HG03103 (cell line): ENCODE measurements around the gene CHD6.

Source experiments
- ATAC-seq: cut with Tn5 transposase; IDR thresholded peaks from one replicate; pipeline ENCODE4 v1.9.1; 2021; ENCODE audit warnings: low read depth; ENCODE audit not compliant: unreplicated experiment

CHD6 gene

GRCh38 chr20:41406353-41406752 is 211.8 kb downstream of the CHD6 start:
- no peak for ATAC-seq

- no peak for ATAC-seq
Observed at GRCh38 chr20:41405436-41405835, 212.7 kb downstream of the CHD6 start.

- no peak for ATAC-seq
Observed at GRCh38 chr20:41403604-41404003, 214.6 kb downstream of the CHD6 start.

GRCh38 chr20:41398408-41398807 is 219.8 kb downstream of the CHD6 start:
- no peak for ATAC-seq

- no peak for ATAC-seq
Observed at GRCh38 chr20:41395667-41396664, 222.2 kb downstream of the CHD6 start.

- ATAC-seq = no peak
Observed at GRCh38 chr20:41394931-41395666, 223.1 kb downstream of the CHD6 start.

- ATAC-seq = no peak
Observed at GRCh38 chr20:41394081-41394480, 224.1 kb downstream of the CHD6 start.

- no peak for ATAC-seq
Observed at GRCh38 chr20:41393705-41394066, 224.5 kb downstream of the CHD6 start.

GRCh38 chr20:41392871-41393704 is 225.1 kb downstream of the CHD6 start:
- no peak for ATAC-seq

- ATAC-seq = no peak
Observed at GRCh38 chr20:41392295-41392694, 225.9 kb downstream of the CHD6 start.

- ATAC-seq = no peak
Observed at GRCh38 chr20:41391587-41392001, 226.6 kb downstream of the CHD6 start.

- no peak for ATAC-seq
Observed at GRCh38 chr20:41390889-41391288, 227.3 kb downstream of the CHD6 start.

GRCh38 chr20:41387444-41387851 is 230.7 kb downstream of the CHD6 start:
- ATAC-seq = no peak

GRCh38 chr20:41386502-41387427 is 231.4 kb downstream of the CHD6 start:
- no peak for ATAC-seq

GRCh38 chr20:41382791-41383305 is 235.3 kb downstream of the CHD6 start:
- no peak for ATAC-seq

GRCh38 chr20:41380551-41381193 is 237.5 kb downstream of the CHD6 start:
- ATAC-seq = no peak

GRCh38 chr20:41379551-41379950 is 238.6 kb downstream of the CHD6 start:
- ATAC-seq = no peak

- ATAC-seq = no peak
Observed at GRCh38 chr20:41377275-41377674, 240.9 kb downstream of the CHD6 start.

GRCh38 chr20:41376349-41376748 is 241.8 kb downstream of the CHD6 start:
- ATAC-seq = no peak
